Transverse colon (tissue), 4 donors: Measurements from ENCODE around the gene TIMM29. TPM values are rescaled to one million over a fixed set of nuclear protein-coding genes. Genes with fewer than 3 reads are reported as not detected.

ENCODE experiments used
- DNase-seq: peaks from one replicate; pipeline ENCODE4 v3.0.0-alpha.2; 2019
- H3K27ac ChIP-seq, 4 donors: fragments of 200-600 bp; sonication (generic); 2 replicates each; pipeline ENCODE4 v1.5.1; 2016 to 2018; ENCODE audit warnings: inconsistent platforms in 4 of 4
- H3K27me3 ChIP-seq: fragments of 200-600 bp; sonication (generic); 2 replicates; pipeline ENCODE4 v1.5.1; 2017; ENCODE audit warnings: inconsistent platforms
- H3K36me3 ChIP-seq, 4 donors: fragments of 200-600 bp; sonication (generic); 2 replicates each; pipeline ENCODE4 v1.5.1; 2017 to 2019; ENCODE audit warnings: inconsistent platforms in 4 of 4
- H3K4me1 ChIP-seq, 4 donors: fragments of 200-600 bp; sonication (generic); 2 replicates each; pipeline ENCODE4 v1.5.1; 2017 to 2020; ENCODE audit warnings: inconsistent platforms in 4 of 4
- H3K4me3 ChIP-seq, 4 donors: fragments of 200-600 bp; sonication (generic); 1 replicate in 1 of 4; 2 replicates in 3 of 4; pipeline versions ENCODE4 v1.5.1 to v1.6.1; 2017 to 2019; ENCODE audit warnings: inconsistent platforms in 4 of 4
- H3K9me3 ChIP-seq, 2 donors: fragments of 200-600 bp; sonication (generic); 2 replicates each; pipeline ENCODE4 v1.5.1; 2017 to 2019; ENCODE audit warnings: inconsistent platforms in 2 of 2
- EP300 ChIP-seq: sonication (generic); formaldehyde crosslinking; IDR thresholded peaks from one replicate; pipeline ENCODE4 v1.6.1; 2017; ENCODE audit warnings: antibody characterized with exemption, low read depth
- POLR2A ChIP-seq: fragments of 450-650 bp; IDR thresholded peaks from one replicate; pipeline ENCODE4 v1.6.1; 2016; ENCODE audit warnings: antibody characterized with exemption, mild to moderate bottlenecking, moderate library complexity
- POLR2AphosphoS5 ChIP-seq, 3 donors: sonication (generic); formaldehyde crosslinking; IDR thresholded peaks; one replicate each; pipeline ENCODE4 v1.6.1; 2016; ENCODE audit warnings: antibody characterized with exemption in 3 of 3
- WGBS, 2 donors: methylation state at CpG; one replicate each; pipeline ENCODE4 v1.1.5; 2018; ENCODE audit warnings: low coverage in 1 of 2; 5-methylcytosine and 5-hydroxymethylcytosine counted together
- in situ Hi-C, 4 donors: fragments of 200-750 bp; cut with MboI; loops; one replicate each; pipeline versions ENCODE4 v1.15.0 to v1.15.1; 2017; ENCODE audit warnings: low sequenced_read_pairs in 3 of 4, low pct_ligation_motif_present in 1 of 4, low pct_unique_long_range_greater_than_20kb in 1 of 4
- intact Hi-C: fragments of 100-400 bp; cut with DNase I; formaldehyde crosslinking; loops from one replicate; pipeline ENCODE4 v1.15.1; 2023; ENCODE audit warnings: low total_unique reads
- total RNA-seq, 4 donors: library from RNA; depleted of rRNA; stranded (reverse); fragments of >200 nt; gene quantifications; one replicate each; pipeline ENCODE4 v1.1.0, GENCODE V29; 2016
- TF ChIP-seq, protein P1 (sequence below), 5 experiments: fragments of 200-600 bp in 3 of 5; fragments of 450-650 bp in 2 of 5; sonication (generic) in 3 of 5; IDR thresholded peaks; 1 replicate in 2 of 5; 2 replicates in 3 of 5; pipeline ENCODE4 v1.5.1; 2016 to 2017; ENCODE audit warnings: antibody characterized with exemption in 5 of 5, inconsistent platforms in 3 of 5, mild to moderate bottlenecking in 2 of 5, moderate library complexity in 1 of 5

Gene TIMM29
- total RNA-seq, 4 donors from 2014 or later, result 40.0 to 45.3 (median 43.2) TPM

DNA sequence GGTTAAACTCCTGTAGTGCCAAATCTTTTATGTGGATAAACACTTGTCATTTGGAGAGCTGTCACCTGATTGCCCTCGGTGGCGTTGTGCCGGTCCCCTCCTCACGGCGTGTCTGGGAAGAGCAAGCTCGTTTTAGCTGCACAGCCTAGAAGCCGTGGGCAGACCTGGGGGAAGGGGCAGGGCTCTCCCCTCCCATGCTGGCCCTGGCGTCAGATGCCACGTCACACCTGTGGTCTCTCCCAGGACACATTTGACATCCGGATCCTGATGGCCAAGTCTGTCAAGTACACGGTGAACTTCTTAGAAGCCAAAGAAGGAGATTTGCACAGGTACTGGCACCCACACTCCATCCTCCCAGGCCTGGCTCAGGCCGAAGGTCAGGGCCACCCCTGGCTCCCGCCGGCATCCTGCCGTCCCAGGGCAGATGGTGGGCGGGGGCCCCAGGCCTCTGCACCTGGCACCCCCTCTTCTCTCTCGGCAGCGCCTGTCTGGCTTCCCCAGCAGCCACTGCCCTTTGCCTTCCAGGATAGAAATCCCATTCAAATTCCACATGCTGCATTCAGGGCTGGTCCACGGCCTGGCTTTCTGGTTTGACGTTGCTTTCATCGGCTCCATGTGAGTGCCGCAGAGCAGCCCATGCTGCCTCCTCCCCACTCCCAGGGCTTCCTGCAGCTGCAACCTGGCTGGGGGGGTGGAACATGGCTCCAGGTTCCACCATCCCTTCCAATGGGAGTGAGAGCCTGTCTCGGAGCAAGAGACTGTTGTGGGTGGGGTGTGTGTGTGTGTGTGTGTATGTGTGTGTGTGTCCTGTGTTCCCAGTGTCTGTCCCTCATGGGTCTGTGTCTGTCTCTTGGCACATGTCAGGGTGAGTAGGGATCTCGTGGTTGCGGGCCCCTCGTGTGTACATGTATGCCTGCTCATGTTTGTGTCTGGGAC lies 9.0 kb upstream of the TIMM29 start:
- DNase-seq, result no peak
- Histone ChIP-seq H3K9me3 (no peaks in the 10 kb centered on the region), H3K36me3 (peaks cover 0 to 18% (median 6%) of the 10 kb centered on the region in 4 donors), H3K27ac (no peak overlapping the region), H3K27me3 (no peaks in the 10 kb centered on the region), H3K4me3 (no peak overlapping the region), H3K4me1 (no peaks in the 10 kb centered on the region)
- TF ChIP-seq, protein P1, sequence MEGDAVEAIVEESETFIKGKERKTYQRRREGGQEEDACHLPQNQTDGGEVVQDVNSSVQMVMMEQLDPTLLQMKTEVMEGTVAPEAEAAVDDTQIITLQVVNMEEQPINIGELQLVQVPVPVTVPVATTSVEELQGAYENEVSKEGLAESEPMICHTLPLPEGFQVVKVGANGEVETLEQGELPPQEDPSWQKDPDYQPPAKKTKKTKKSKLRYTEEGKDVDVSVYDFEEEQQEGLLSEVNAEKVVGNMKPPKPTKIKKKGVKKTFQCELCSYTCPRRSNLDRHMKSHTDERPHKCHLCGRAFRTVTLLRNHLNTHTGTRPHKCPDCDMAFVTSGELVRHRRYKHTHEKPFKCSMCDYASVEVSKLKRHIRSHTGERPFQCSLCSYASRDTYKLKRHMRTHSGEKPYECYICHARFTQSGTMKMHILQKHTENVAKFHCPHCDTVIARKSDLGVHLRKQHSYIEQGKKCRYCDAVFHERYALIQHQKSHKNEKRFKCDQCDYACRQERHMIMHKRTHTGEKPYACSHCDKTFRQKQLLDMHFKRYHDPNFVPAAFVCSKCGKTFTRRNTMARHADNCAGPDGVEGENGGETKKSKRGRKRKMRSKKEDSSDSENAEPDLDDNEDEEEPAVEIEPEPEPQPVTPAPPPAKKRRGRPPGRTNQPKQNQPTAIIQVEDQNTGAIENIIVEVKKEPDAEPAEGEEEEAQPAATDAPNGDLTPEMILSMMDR (IDR thresholded peaks at IDR 0.05), result no peak
- TF ChIP-seq POLR2AphosphoS5 (IDR thresholded peaks at IDR 0.05) (no peak), EP300 (no peak), POLR2A (no peak)
- in situ Hi-C loops (no loop called here), intact Hi-C loops (loop anchor here (10.0 kb wide), 1 partner anchor 45 kb away; the partner anchor contains the start of gene CARM1)
- 83% methylated on average over 2 to 26 of the region's 26 CpGs for WGBS, 2 donors

- Histone ChIP-seq H3K9me3 (no peaks in the 10 kb centered on the region), H3K36me3 (peaks cover 0 to 18% (median 6%) of the 10 kb centered on the region in 4 donors), H3K4me3 (no peak overlapping the region), H3K4me1 (no peaks in the 10 kb centered on the region), H3K27me3 (no peaks in the 10 kb centered on the region), H3K27ac (no peak overlapping the region)
- in situ Hi-C loops, result no loop called here
- DNase-seq, result no peak
- 95% methylated on average over 10 of the region's 10 CpGs; no CpG with 5 or more reads in 1 of the 2 donors for WGBS, 2 donors
- intact Hi-C loops, result loop anchor here (10.0 kb wide), 1 partner anchor 45 kb away; the partner anchor contains the start of gene CARM1
- TF ChIP-seq EP300 (no peak), POLR2A (no peak), POLR2AphosphoS5 (IDR thresholded peaks at IDR 0.05) (no peak)
- TF ChIP-seq, protein P1 (IDR thresholded peaks at IDR 0.05), result no peak
Observed at GRCh38 chr19:10920288-10920655, 8.3 kb upstream of the TIMM29 start.

GRCh38 chr19:10920781-10921180 lies 7.8 kb upstream of the TIMM29 start:
- peaks cover 0 to 18% (median 6%) of the 10 kb centered on the region in 4 donors for H3K36me3 ChIP-seq
- intact Hi-C loops, result loop anchor here (10.0 kb wide), 1 partner anchor 46 kb away; the partner anchor contains the start of gene CARM1

More at GRCh38 chr19:10920781-10921180, 7.8 kb upstream of the TIMM29 start:
- H3K27ac ChIP-seq, result no peak overlapping the region
- WGBS, 2 donors, result 83% methylated on average over 16 of the region's 16 CpGs; no CpG with 5 or more reads in 1 of the 2 donors
- no peaks in the 10 kb centered on the region for H3K4me1 ChIP-seq
- in situ Hi-C loops, result no loop called here
- DNase-seq, result no peak
- H3K9me3 ChIP-seq, result no peaks in the 10 kb centered on the region
- H3K27me3 ChIP-seq, result no peaks in the 10 kb centered on the region
- no peak overlapping the region for H3K4me3 ChIP-seq
- TF ChIP-seq, protein P1 (IDR thresholded peaks at IDR 0.05), result no peak
- TF ChIP-seq POLR2A (no peak), EP300 (no peak), POLR2AphosphoS5 (IDR thresholded peaks at IDR 0.05) (no peak)
